ENCODE results near the gene TPI1. TPM values are rescaled to one million over a fixed set of nuclear protein-coding genes. Genes with fewer than 3 reads are reported as not detected.
A peak's percentile ranks its signal among the peaks of the same experiment; 100 is the strongest.
"Not testable (repeated sequence)": the region's sequence is repeated elsewhere in the genome, so short reads cannot be mapped to it uniquely, and the experiment has no call there.

Gene TPI1
- total RNA-seq, 1 experiment from 2014 or later: 549 TPM

GRCh38 chr12:6890789-6891645, 23.7 kb downstream of the TPI1 start:
- Mint-ChIP-seq H3K4me3 (ENCODE audit: unreplicated experiment) (peak overlapping the region; percentile 67), H3K4me1 (ENCODE audit: insufficient read depth, unreplicated experiment) (no peaks in the 10 kb centered on the region), H3K9me3 (ENCODE audit: unreplicated experiment) (no peaks in the 10 kb centered on the region), H3K36me3 (ENCODE audit: insufficient read depth, unreplicated experiment) (no peaks in the 10 kb centered on the region), H3K27me3 (ENCODE audit: insufficient read depth, unreplicated experiment) (no peaks in the 10 kb centered on the region), H3K27ac (ENCODE audit: low read depth, unreplicated experiment) (peak overlapping the region; percentile 74)
- POLR2A ChIA-PET: interaction anchor here (0.6 to 2.4 kb wide), 26 partner anchors 9 to 1215 kb away, joined by 3 to 37 read pairs (median 3); partner anchors contain the start of genes C12orf57, CDCA3, COPS7A and LPCAT3
- no TSS peak for BruUV-seq (replicated peaks)
- CTCF ChIA-PET: interaction anchor here (0.6 to 5.0 kb wide), 19 partner anchors 8 to 217 kb away, joined by 3 to 64 read pairs (median 5); partner anchors contain the start of genes LRRC23, MLF2 and SPSB2
- TF ChIP-seq CTCF (IDR thresholded peaks at IDR 0.05; ENCODE audit: unreplicated experiment): peak; percentile 60
- intact Hi-C loops (cut with micrococcal nuclease): loop anchor here (1.0 kb wide), 2 partner anchors 22 to 39 kb away; partner anchors contain the start of gene USP5
- peak; percentile 93 for DNase-seq (ENCODE audit: unreplicated experiment)

- H3K36me3 Mint-ChIP-seq (ENCODE audit: insufficient read depth, unreplicated experiment): no peaks in the 10 kb centered on the region
- peak overlapping the region; percentile 67 for H3K4me3 Mint-ChIP-seq (ENCODE audit: unreplicated experiment)
- no peaks in the 10 kb centered on the region for H3K4me1 Mint-ChIP-seq (ENCODE audit: insufficient read depth, unreplicated experiment)
- TSS peak; percentile 52 for BruUV-seq (replicated peaks)
- H3K27ac Mint-ChIP-seq (ENCODE audit: low read depth, unreplicated experiment): peak overlapping the region; percentile 74
- DNase-seq (ENCODE audit: unreplicated experiment): no peak
- intact Hi-C loops (cut with micrococcal nuclease): loop anchor here (1.0 kb wide), 2 partner anchors 22 to 39 kb away; partner anchors contain the start of gene USP5
- POLR2A ChIA-PET: interaction anchor here (0.6 to 2.4 kb wide), 25 partner anchors 9 to 1215 kb away, joined by 3 to 37 read pairs (median 3); partner anchors contain the start of genes C12orf57, CDCA3, COPS7A and LPCAT3
- no peaks in the 10 kb centered on the region for H3K9me3 Mint-ChIP-seq (ENCODE audit: unreplicated experiment)
- TF ChIP-seq CTCF (IDR thresholded peaks at IDR 0.05; ENCODE audit: unreplicated experiment): no peak
- CTCF ChIA-PET: interaction anchor here (0.6 to 5.0 kb wide), 19 partner anchors 8 to 216 kb away, joined by 3 to 64 read pairs (median 5); partner anchors contain the start of genes LRRC23, MLF2 and SPSB2
- H3K27me3 Mint-ChIP-seq (ENCODE audit: insufficient read depth, unreplicated experiment): no peaks in the 10 kb centered on the region
Observed at GRCh38 chr12:6891646-6892001, 24.3 kb downstream of the TPI1 start.

GRCh38 chr12:6892683-6893082, 25.4 kb downstream of the TPI1 start:
- H3K4me3 Mint-ChIP-seq (ENCODE audit: unreplicated experiment); H3K4me1 Mint-ChIP-seq (ENCODE audit: insufficient read depth, unreplicated experiment); H3K36me3 Mint-ChIP-seq (ENCODE audit: insufficient read depth, unreplicated experiment); H3K9me3 Mint-ChIP-seq (ENCODE audit: unreplicated experiment); H3K27me3 Mint-ChIP-seq (ENCODE audit: insufficient read depth, unreplicated experiment); DNase-seq (ENCODE audit: unreplicated experiment); BruUV-seq (replicated peaks); H3K27ac Mint-ChIP-seq (ENCODE audit: low read depth, unreplicated experiment); intact Hi-C loops (cut with micrococcal nuclease): not testable (repeated sequence)
- CTCF ChIA-PET: interaction anchor here (0.9 to 5.0 kb wide), 12 partner anchors 8 to 215 kb away, joined by 3 to 64 read pairs (median 8); partner anchors contain the start of gene SPSB2
- POLR2A ChIA-PET: interaction anchor here (2.0 to 2.4 kb wide), 3 partner anchors 20 to 25 kb away, joined by 13 to 37 read pairs (median 15); partner anchors contain the start of genes SPSB2 and TPI1

DNA sequence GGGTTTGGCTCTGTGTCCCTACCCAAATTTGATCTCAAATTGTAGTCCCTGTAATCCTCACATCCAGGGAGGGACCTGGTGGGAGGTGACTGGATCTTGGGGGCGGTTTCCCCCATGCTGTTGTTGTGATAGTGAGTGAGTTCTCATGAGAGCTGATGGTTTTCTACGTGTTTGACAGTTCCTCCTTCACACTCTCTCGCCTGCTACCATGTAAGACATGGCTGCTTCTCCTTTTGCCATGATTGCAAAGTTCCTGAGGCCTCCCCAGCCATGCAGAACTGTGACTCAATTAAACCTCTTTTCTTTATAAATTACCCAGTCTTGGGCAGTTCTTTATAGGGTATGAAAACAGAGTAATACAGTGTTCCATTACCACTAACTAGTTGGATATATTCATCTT, 27.0 kb downstream of the TPI1 start:
- no TSS peak for BruUV-seq (replicated peaks)
- ChIA-PET POLR2A (interaction anchor here (0.9 kb wide), 1 partner anchor 33 kb away, joined by 5 read pairs; no protein-coding TSS in a partner anchor), CTCF (interaction anchor here (0.6 to 5.0 kb wide), 2 partner anchors 31 to 1818 kb away, joined by 3 to 22 read pairs; no protein-coding TSS in a partner anchor)
- H3K36me3 Mint-ChIP-seq (ENCODE audit: insufficient read depth, unreplicated experiment): no peaks in the 10 kb centered on the region
- H3K4me1 Mint-ChIP-seq (ENCODE audit: insufficient read depth, unreplicated experiment): peaks cover under 1% of the 10 kb centered on the region
- H3K27ac Mint-ChIP-seq (ENCODE audit: low read depth, unreplicated experiment): no peak overlapping the region
- no peak for TF ChIP-seq CTCF (IDR thresholded peaks at IDR 0.05; ENCODE audit: unreplicated experiment)
- intact Hi-C loops (cut with micrococcal nuclease): no loop called here
- no peak for DNase-seq (ENCODE audit: unreplicated experiment)
- no peak overlapping the region for H3K4me3 Mint-ChIP-seq (ENCODE audit: unreplicated experiment)
- H3K9me3 Mint-ChIP-seq (ENCODE audit: unreplicated experiment): no peaks in the 10 kb centered on the region
- H3K27me3 Mint-ChIP-seq (ENCODE audit: insufficient read depth, unreplicated experiment): no peaks in the 10 kb centered on the region

All from MCF 10A (cell line).